Spleen (tissue), 11 donors: ENCODE results near the gene TENM4. TPM values are rescaled to one million over a fixed set of nuclear protein-coding genes. Genes with fewer than 3 reads are reported as not detected.

ENCODE experiments used
- DNase-seq: peaks from one replicate; pipeline ENCODE4 v3.0.0-alpha.2; 2020
- H3K27ac ChIP-seq, 8 donors: fragments of 200-600 bp; sonication (generic) in 7 of 8; 1 replicate in 4 of 8; 2 replicates in 4 of 8; pipeline versions ENCODE4 v1.5.0 to v1.8.0; 2016 to 2021; ENCODE audit warnings: inconsistent platforms in 4 of 8, mild to moderate bottlenecking in 4 of 8, moderate library complexity in 1 of 8
- H3K27me3 ChIP-seq, 7 donors: fragments of 200-600 bp; sonication (generic) in 6 of 7; replicated peaks in 1 of 7; 1 replicate in 4 of 7; 2 replicates in 3 of 7; pipeline versions ENCODE4 v1.5.0 to v1.8.0; 2016 to 2021; ENCODE audit warnings: inconsistent platforms in 3 of 7, mild to moderate bottlenecking in 1 of 7
- H3K36me3 ChIP-seq, 6 donors: fragments of 200-600 bp; sonication (generic) in 5 of 6; 1 replicate in 4 of 6; 2 replicates in 2 of 6; pipeline versions ENCODE4 v1.5.0 to v1.8.0; 2016 to 2021; ENCODE audit warnings: inconsistent platforms in 2 of 6
- H3K4me1 ChIP-seq, 6 donors: fragments of 200-600 bp; sonication (generic) in 5 of 6; 1 replicate in 3 of 6; 2 replicates in 3 of 6; pipeline versions ENCODE4 v1.5.0 to v1.8.0; 2016 to 2021; ENCODE audit warnings: inconsistent platforms in 3 of 6
- H3K4me3 ChIP-seq, 8 donors: fragments of 200-600 bp; sonication (generic) in 7 of 8; 1 replicate in 4 of 8; 2 replicates in 4 of 8; pipeline versions ENCODE4 v1.5.0 to v1.8.0; 2016 to 2021; ENCODE audit warnings: inconsistent platforms in 4 of 8, mild to moderate bottlenecking in 4 of 8, moderate library complexity in 2 of 8
- H3K9me3 ChIP-seq, 8 donors: fragments of 200-600 bp; sonication (generic) in 7 of 8; 1 replicate in 4 of 8; 2 replicates in 4 of 8; pipeline versions ENCODE4 v1.5.0 to v1.8.0; 2016 to 2021; ENCODE audit warnings: inconsistent platforms in 4 of 8
- CTCF ChIP-seq, 11 experiments: fragments of 200-600 bp in 7 of 11; fragments of 450-650 bp in 4 of 11; sonication (generic) in 4 of 11; IDR thresholded peaks in 8 of 11; conservative IDR thresholded peaks in 3 of 11; 1 replicate in 7 of 11; 2 replicates in 4 of 11; pipeline versions ENCODE4 v1.4.0 to v1.8.0; 2016 to 2021; ENCODE audit warnings: antibody characterized with exemption in 11 of 11, inconsistent platforms in 4 of 11, mild to moderate bottlenecking in 1 of 11
- POLR2A ChIP-seq, 3 donors: fragments of 450-650 bp; IDR thresholded peaks; one replicate each; pipeline ENCODE4 v1.5.1; 2017; ENCODE audit warnings: antibody characterized with exemption in 3 of 3, mild to moderate bottlenecking in 1 of 3
- POLR2AphosphoS5 ChIP-seq, 3 donors: sonication (generic); formaldehyde crosslinking; IDR thresholded peaks; one replicate each; pipeline ENCODE4 v1.5.1; 2017; ENCODE audit warnings: antibody characterized with exemption in 3 of 3
- WGBS, 5 donors: extraction: QIAGEN DNeasy Blood & Tissue Kit in 3 of 5; methylation state at CpG; one replicate each; pipeline versions ENCODE4 v1.1.5 to v1.1.7; 2013 to 2018; 5-methylcytosine and 5-hydroxymethylcytosine counted together
- intact Hi-C: fragments of 100-400 bp; cut with DNase I; formaldehyde crosslinking; loops from one replicate; pipeline ENCODE4 v1.15.0; 2023; ENCODE audit warnings: low total_unique reads
- polyA plus RNA-seq, 3 donors: library from polyadenylated mRNA; stranded (reverse); fragments of 200-250 nt; gene quantifications; one replicate each; pipeline ENCODE4 v1.2.1, GENCODE V29; 2013
- total RNA-seq, 7 donors: library from RNA; depleted of rRNA in 3 of 7; stranded (reverse); fragments of >200 nt in 3 of 7; fragmentation: NEBNext Ultra II Directional in 4 of 7; extraction: Animal tissue kit (Norgen Biotek cat#: 25700) in 4 of 7; gene quantifications; one replicate each; pipeline versions ENCODE4 v1.1.0 to v1.2.1, GENCODE V29; 2016 to 2021
- donor health status: healthy with polysubstance abuse.
- donor health status: DM: no; HTN: no; CAD: no; lungs with moderate emphysema.
- donor health status: DM: no; HTN: no; CAD: no.
- donor health status: Bipolar disorder and iron deficiency.
- donor health status: healthy.
- donor health status: DM: no; HTN: no; CAD: no.
- donor health status: DM: yes; HTN: yes; CAD: no.

The TENM4 gene
- total and polyA plus RNA-seq, 10 donors: 0.09 to 4.5 (median 1.2) TPM

GRCh38 chr11:78914503-78914902 is 526.3 kb downstream of the TENM4 start:
- TF ChIP-seq POLR2A (IDR thresholded peaks at IDR 0.05) (no peak), POLR2AphosphoS5 (IDR thresholded peaks at IDR 0.05) (no peak), CTCF (IDR thresholded peaks at IDR 0.05 in 8 of 11, conservative IDR thresholded peaks at IDR 0.05 in 3 of 11) (no peak)
- 29 to 75% (median 50%) methylated on average over 1 of the region's 1 CpG for WGBS, 5 donors
- no peaks in the 10 kb centered on the region for H3K27me3 ChIP-seq
- no peak overlapping the region for H3K27ac ChIP-seq
- DNase-seq: no peak
- no peaks in the 10 kb centered on the region for H3K9me3 ChIP-seq
- intact Hi-C loops: no loop called here
- H3K4me3 ChIP-seq: no peak overlapping the region
- no peaks in the 10 kb centered on the region for H3K36me3 ChIP-seq
- no peaks in the 10 kb centered on the region for H3K4me1 ChIP-seq

- DNase-seq: no peak
- no peak for TF ChIP-seq POLR2AphosphoS5 (IDR thresholded peaks at IDR 0.05)
- no peak for TF ChIP-seq POLR2A (IDR thresholded peaks at IDR 0.05)
- no peak for TF ChIP-seq CTCF (IDR thresholded peaks at IDR 0.05 in 8 of 11, conservative IDR thresholded peaks at IDR 0.05 in 3 of 11)
- H3K4me1 ChIP-seq: no peaks in the 10 kb centered on the region
- H3K4me3 ChIP-seq: no peak overlapping the region
- no peaks in the 10 kb centered on the region for H3K9me3 ChIP-seq
- H3K36me3 ChIP-seq: no peaks in the 10 kb centered on the region
- H3K27me3 ChIP-seq: no peaks in the 10 kb centered on the region
- 78 to 94% (median 86%) methylated on average over 4 of the region's 4 CpGs for WGBS, 5 donors
- intact Hi-C loops: no loop called here
- H3K27ac ChIP-seq: no peak overlapping the region
These were observed 528.1 kb downstream of the TENM4 start for GRCh38 chr11:78912778-78913177.

GRCh38 chr11:78910322-78910721 is 530.5 kb downstream of the TENM4 start:
- TF ChIP-seq POLR2A (IDR thresholded peaks at IDR 0.05): no peak
- no peak for TF ChIP-seq POLR2AphosphoS5 (IDR thresholded peaks at IDR 0.05)
- no peak for TF ChIP-seq CTCF (IDR thresholded peaks at IDR 0.05 in 8 of 11, conservative IDR thresholded peaks at IDR 0.05 in 3 of 11)
- intact Hi-C loops: no loop called here
- WGBS, 5 donors: 75 to 88% (median 81%) methylated on average over 4 of the region's 4 CpGs

GRCh38 chr11:78909386-78909785 is 531.4 kb downstream of the TENM4 start:
- Histone ChIP-seq H3K27me3 (no peaks in the 10 kb centered on the region), H3K4me3 (no peak overlapping the region), H3K9me3 (no peaks in the 10 kb centered on the region), H3K27ac (no peak overlapping the region), H3K4me1 (no peaks in the 10 kb centered on the region), H3K36me3 (no peaks in the 10 kb centered on the region)
- no peak for DNase-seq
- intact Hi-C loops: no loop called here
- whole genome bisulfite sequencing, 5 donors: 86 to 94% (median 88%) methylated on average over 4 of the region's 4 CpGs
- no peak for TF ChIP-seq POLR2AphosphoS5 (IDR thresholded peaks at IDR 0.05)
- TF ChIP-seq CTCF (IDR thresholded peaks at IDR 0.05 in 8 of 11, conservative IDR thresholded peaks at IDR 0.05 in 3 of 11): no peak
- no peak for TF ChIP-seq POLR2A (IDR thresholded peaks at IDR 0.05)

More at GRCh38 chr11:78910322-78910721, 530.5 kb downstream of the TENM4 start:
- no peaks in the 10 kb centered on the region for H3K9me3 ChIP-seq
- H3K36me3 ChIP-seq: no peaks in the 10 kb centered on the region
- H3K4me3 ChIP-seq: no peak overlapping the region
- H3K4me1 ChIP-seq: no peaks in the 10 kb centered on the region
- no peak overlapping the region for H3K27ac ChIP-seq
- no peak for DNase-seq
- no peaks in the 10 kb centered on the region for H3K27me3 ChIP-seq
